Effector memory CD8-positive, alpha-beta T cell (primary cell): ENCODE data around the gene COL4A3.
"Not testable (repeated sequence)": the region's sequence is repeated elsewhere in the genome, so short reads cannot be mapped to it uniquely, and the experiment has no call there.

ENCODE experiments used
- ATAC-seq: fragments of 150-1000 bp; cut with Tn5 transposase; replicated peaks from 2 replicates; pipeline ENCODE4 v1.10.0; 2021; ENCODE audit warnings: mild to moderate bottlenecking, moderate library complexity
- DNase-seq, 3 experiments: peaks; one replicate each; pipeline ENCODE4 v3.0.0; 2021
- H3K27ac Mint-ChIP-seq, 2 donors: one replicate each; pipeline ENCODE4 v1.8.0; 2022; ENCODE audit warnings: mild to moderate bottlenecking in 2 of 2, mixed read lengths in 2 of 2, moderate library complexity in 2 of 2
- H3K27me3 Mint-ChIP-seq, 2 donors: one replicate each; pipeline ENCODE4 v1.8.0; 2022; ENCODE audit warnings: mixed read lengths in 2 of 2
- H3K36me3 Mint-ChIP-seq: one replicate; pipeline ENCODE4 v1.8.0; 2022; ENCODE audit warnings: mild to moderate bottlenecking, moderate library complexity, mixed read lengths; ENCODE audit not compliant: insufficient read depth
- H3K4me1 Mint-ChIP-seq, 2 donors: one replicate each; pipeline ENCODE4 v1.8.0; 2022; ENCODE audit warnings: low read depth in 2 of 2, mixed read lengths in 2 of 2
- H3K4me3 Mint-ChIP-seq, 2 donors: one replicate each; pipeline ENCODE4 v1.8.0; 2022; ENCODE audit warnings: mild to moderate bottlenecking in 2 of 2, mixed read lengths in 2 of 2, moderate library complexity in 2 of 2
- H3K9me3 Mint-ChIP-seq, 2 donors: one replicate each; pipeline ENCODE4 v1.8.0; 2022; ENCODE audit warnings: mixed read lengths in 2 of 2

COL4A3 gene

DNA sequence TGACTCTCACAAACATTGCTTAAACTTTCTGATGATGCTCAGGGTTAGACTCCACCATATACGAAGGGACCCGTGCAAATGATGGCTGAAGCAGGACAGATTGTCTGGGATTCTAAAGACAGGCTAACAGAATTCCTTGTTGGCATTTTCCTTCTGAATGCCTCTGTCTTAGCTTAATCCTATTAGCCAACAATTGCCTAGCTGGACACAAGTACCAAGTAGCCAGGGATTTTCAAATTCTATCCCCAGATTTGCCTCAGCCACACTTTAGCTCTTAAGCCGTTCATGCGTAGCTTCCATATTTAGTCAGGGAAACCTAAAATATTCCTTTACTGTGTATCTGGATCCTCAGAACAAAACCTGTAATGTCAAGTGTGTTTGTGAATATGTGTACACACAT, 40.0 kb downstream of the COL4A3 start:
- no peaks in the 10 kb centered on the region for H3K36me3 Mint-ChIP-seq
- H3K4me3 Mint-ChIP-seq: no peak overlapping the region
- ATAC-seq: no peak
- no peaks in the 10 kb centered on the region for H3K9me3 Mint-ChIP-seq
- no peak overlapping the region for H3K27ac Mint-ChIP-seq
- H3K4me1 Mint-ChIP-seq: no peaks in the 10 kb centered on the region
- DNase-seq: no peak
- H3K27me3 Mint-ChIP-seq: peaks cover 37 to 40% of the 10 kb centered on the region in 2 donors

DNA sequence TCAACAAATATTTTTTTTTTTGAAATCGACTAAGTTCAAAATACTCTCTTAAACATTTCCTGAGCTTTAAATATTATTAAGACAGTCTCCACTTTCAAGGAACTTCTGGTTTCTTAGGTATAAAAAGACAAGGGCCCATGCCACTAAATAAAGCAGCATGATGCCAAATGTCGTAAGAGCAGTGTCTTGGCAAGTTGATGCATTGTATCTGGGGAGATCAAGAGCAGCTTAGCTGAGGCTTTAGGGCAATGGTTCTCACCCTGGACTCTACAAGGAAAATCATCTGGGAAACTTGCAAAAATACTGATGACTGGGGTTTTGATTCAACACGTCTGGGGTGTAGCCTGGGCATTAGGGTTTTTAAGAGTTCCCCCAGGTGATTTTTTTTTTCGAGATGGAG, 41.3 kb downstream of the COL4A3 start:
- no peaks in the 10 kb centered on the region for H3K4me1 Mint-ChIP-seq
- no peaks in the 10 kb centered on the region for H3K9me3 Mint-ChIP-seq
- DNase-seq: no peak
- H3K4me3 Mint-ChIP-seq: no peak overlapping the region
- no peak for ATAC-seq
- no peak overlapping the region for H3K27ac Mint-ChIP-seq
- H3K36me3 Mint-ChIP-seq: no peaks in the 10 kb centered on the region
- H3K27me3 Mint-ChIP-seq: peaks cover 34 to 40% of the 10 kb centered on the region in 2 donors

DNA sequence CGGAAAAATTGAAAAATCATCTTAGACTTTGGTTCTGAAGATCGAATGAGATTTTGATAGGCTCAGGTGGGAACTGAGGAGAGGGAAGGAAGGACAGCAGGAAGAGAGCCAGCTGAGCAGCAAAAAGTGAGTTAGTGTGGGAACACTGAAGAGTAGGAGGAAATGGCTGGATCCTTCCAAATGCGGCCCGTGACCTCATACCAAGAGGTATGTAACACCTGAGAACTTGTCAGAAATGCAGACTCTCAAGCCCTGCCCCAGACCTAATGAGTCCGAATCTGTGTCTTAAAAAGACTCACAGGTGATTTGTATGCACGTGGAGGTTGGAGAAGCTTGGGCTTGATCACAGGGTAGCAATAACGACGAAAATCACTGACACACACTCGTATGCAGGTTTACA, 42.0 kb downstream of the COL4A3 start:
- Mint-ChIP-seq H3K4me1 (no peaks in the 10 kb centered on the region), H3K36me3 (no peaks in the 10 kb centered on the region), H3K27me3 (peaks cover 34 to 40% of the 10 kb centered on the region in 2 donors), H3K9me3 (no peaks in the 10 kb centered on the region), H3K4me3 (no peak overlapping the region), H3K27ac (no peak overlapping the region)
- DNase-seq: no peak
- ATAC-seq: no peak

GRCh38 chr2:227207573-227207972, 43.1 kb downstream of the COL4A3 start:
- Mint-ChIP-seq H3K4me1 (no peaks in the 10 kb centered on the region), H3K9me3 (no peaks in the 10 kb centered on the region), H3K36me3 (no peaks in the 10 kb centered on the region), H3K27me3 (peaks cover 34 to 40% of the 10 kb centered on the region in 2 donors), H3K27ac (no peak overlapping the region), H3K4me3 (no peak overlapping the region)
- no peak for ATAC-seq
- no peak for DNase-seq

DNA sequence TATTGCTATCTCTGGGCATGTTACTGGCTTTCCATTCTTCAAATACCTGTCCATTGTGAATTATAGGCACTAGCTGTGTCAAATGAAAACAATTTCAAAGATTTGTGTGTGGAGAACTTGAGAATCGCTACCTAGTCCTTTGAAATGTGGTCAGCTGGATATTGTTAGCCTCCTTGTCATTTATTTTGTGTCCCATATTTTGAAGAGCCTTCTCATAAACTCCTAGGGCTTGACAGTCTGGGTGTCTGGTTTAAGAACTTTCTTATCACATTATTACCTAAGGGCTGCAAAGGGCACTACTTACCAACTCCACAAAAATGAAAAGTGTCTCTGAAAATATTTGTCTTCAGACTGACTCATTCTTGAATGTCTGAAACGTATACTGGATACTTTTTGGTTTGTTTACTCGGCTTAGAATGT, 50.2 kb downstream of the COL4A3 start:
- no peak for DNase-seq
- no peak for ATAC-seq
- no peak overlapping the region for H3K27ac Mint-ChIP-seq
- H3K27me3 Mint-ChIP-seq: peaks cover 1 to 4% of the 10 kb centered on the region in 2 donors
- no peaks in the 10 kb centered on the region for H3K36me3 Mint-ChIP-seq
- H3K4me1 Mint-ChIP-seq: no peaks in the 10 kb centered on the region
- H3K4me3 Mint-ChIP-seq: no peak overlapping the region
- no peaks in the 10 kb centered on the region for H3K9me3 Mint-ChIP-seq

GRCh38 chr2:227219312-227220105, 55.1 kb downstream of the COL4A3 start:
- no peak for ATAC-seq
- no peak overlapping the region for H3K4me3 Mint-ChIP-seq

GRCh38 chr2:227221120-227221519, 56.7 kb downstream of the COL4A3 start:
- H3K27ac Mint-ChIP-seq: no peak overlapping the region
- H3K4me3 Mint-ChIP-seq: no peak overlapping the region
- ATAC-seq: no peak
- H3K27me3 Mint-ChIP-seq: peaks cover 17 to 21% of the 10 kb centered on the region in 2 donors
- no peaks in the 10 kb centered on the region for H3K4me1 Mint-ChIP-seq
- H3K9me3 Mint-ChIP-seq: no peaks in the 10 kb centered on the region
- DNase-seq: no peak
- H3K36me3 Mint-ChIP-seq: no peaks in the 10 kb centered on the region

More at GRCh38 chr2:227219312-227220105, 55.1 kb downstream of the COL4A3 start:
- H3K4me1 Mint-ChIP-seq: no peaks in the 10 kb centered on the region
- H3K36me3 Mint-ChIP-seq: no peaks in the 10 kb centered on the region
- no peak for DNase-seq
- no peaks in the 10 kb centered on the region for H3K9me3 Mint-ChIP-seq
- H3K27ac Mint-ChIP-seq: no peak overlapping the region
- H3K27me3 Mint-ChIP-seq: peaks cover 9 to 11% of the 10 kb centered on the region in 2 donors

- Mint-ChIP-seq H3K4me3 (no peak overlapping the region), H3K4me1 (no peaks in the 10 kb centered on the region), H3K9me3 (no peaks in the 10 kb centered on the region), H3K27me3 (peaks cover 17 to 29% of the 10 kb centered on the region in 2 donors), H3K27ac (no peak overlapping the region), H3K36me3 (no peaks in the 10 kb centered on the region)
- ATAC-seq: no peak
- no peak for DNase-seq
These were observed 57.9 kb downstream of the COL4A3 start for GRCh38 chr2:227222292-227222691.

- H3K36me3 Mint-ChIP-seq, DNase-seq, H3K27ac Mint-ChIP-seq, ATAC-seq, H3K9me3 Mint-ChIP-seq, H3K4me3 Mint-ChIP-seq, H3K4me1 Mint-ChIP-seq: not testable (repeated sequence)
- peaks cover 22 to 49% of the 10 kb centered on the region in 2 donors for H3K27me3 Mint-ChIP-seq
These were observed 61.2 kb downstream of the COL4A3 start for GRCh38 chr2:227225641-227226040.

- Mint-ChIP-seq H3K27ac (no peak overlapping the region), H3K4me3 (no peak overlapping the region), H3K27me3 (peaks cover 22 to 41% of the 10 kb centered on the region in 2 donors), H3K9me3 (peaks cover 0 to 4% of the 10 kb centered on the region in 2 donors), H3K4me1 (no peaks in the 10 kb centered on the region), H3K36me3 (no peaks in the 10 kb centered on the region)
- DNase-seq (no peak), ATAC-seq (no peak)
These were observed 63.7 kb downstream of the COL4A3 start for GRCh38 chr2:227228061-227228667.

DNA sequence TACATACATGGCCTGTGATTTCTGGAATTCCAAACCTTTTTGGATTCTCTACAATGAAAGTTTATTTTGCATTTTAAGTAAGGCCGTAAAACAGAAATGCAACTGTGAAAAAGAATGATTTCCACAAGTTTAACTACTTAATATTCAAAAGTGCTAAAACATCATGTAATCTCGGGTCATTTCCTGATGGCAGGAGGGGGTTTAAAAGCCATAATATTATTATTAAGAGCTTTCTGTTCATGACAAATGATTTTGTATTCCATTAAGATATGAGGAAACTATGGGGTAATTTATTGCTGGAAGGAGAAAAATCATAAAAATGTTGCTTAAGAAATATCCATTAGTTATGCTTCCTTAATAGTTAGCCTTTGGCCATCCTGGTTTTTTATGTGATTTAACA, 65.7 kb downstream of the COL4A3 start:
- Mint-ChIP-seq H3K4me3 (no peak overlapping the region), H3K9me3 (peaks cover 0 to 4% of the 10 kb centered on the region in 2 donors), H3K4me1 (no peaks in the 10 kb centered on the region), H3K27me3 (peaks cover 28 to 38% of the 10 kb centered on the region in 2 donors), H3K36me3 (no peaks in the 10 kb centered on the region), H3K27ac (no peak overlapping the region)
- ATAC-seq (no peak), DNase-seq (no peak)

DNA sequence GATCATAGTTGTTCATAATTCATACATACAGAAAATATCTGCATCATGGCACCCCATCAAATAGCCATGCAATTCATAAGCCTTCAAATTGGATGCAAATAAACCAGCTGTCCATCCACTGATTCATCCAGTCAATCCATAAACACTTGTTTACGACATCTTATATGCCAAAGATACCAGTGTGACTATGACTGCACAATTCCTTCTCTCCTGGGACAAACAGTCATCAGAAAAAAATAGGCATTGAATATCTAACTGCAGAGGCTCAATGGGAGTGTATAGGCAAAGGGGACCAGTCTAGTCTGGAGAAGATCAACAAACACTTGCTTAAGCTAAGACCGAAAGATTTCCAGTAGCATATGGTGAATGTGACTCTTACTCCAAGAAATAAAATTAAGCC, 70.0 kb downstream of the COL4A3 start:
- Mint-ChIP-seq H3K27ac (no peak overlapping the region), H3K36me3 (no peaks in the 10 kb centered on the region), H3K9me3 (peaks cover 0 to 4% of the 10 kb centered on the region in 2 donors), H3K4me3 (no peak overlapping the region), H3K4me1 (no peaks in the 10 kb centered on the region), H3K27me3 (peaks cover 0 to 15% of the 10 kb centered on the region in 2 donors)
- no peak for ATAC-seq
- DNase-seq: no peak

GRCh38 chr2:227237786-227238185, 73.4 kb downstream of the COL4A3 start:
- no peaks in the 10 kb centered on the region for H3K9me3 Mint-ChIP-seq
- H3K4me1 Mint-ChIP-seq: no peaks in the 10 kb centered on the region
- H3K27me3 Mint-ChIP-seq: peaks cover 10 to 24% of the 10 kb centered on the region in 2 donors
- no peak for ATAC-seq
- no peak overlapping the region for H3K27ac Mint-ChIP-seq
- no peaks in the 10 kb centered on the region for H3K36me3 Mint-ChIP-seq
- H3K4me3 Mint-ChIP-seq: no peak overlapping the region
- no peak for DNase-seq
